ENCODE data around the gene KLHL21.
A peak's percentile ranks its signal among the peaks of the same experiment; 100 is the strongest.
"Not testable (repeated sequence)": the region's sequence is repeated elsewhere in the genome, so short reads cannot be mapped to it uniquely, and the experiment has no call there.

Gene KLHL21, protein sequence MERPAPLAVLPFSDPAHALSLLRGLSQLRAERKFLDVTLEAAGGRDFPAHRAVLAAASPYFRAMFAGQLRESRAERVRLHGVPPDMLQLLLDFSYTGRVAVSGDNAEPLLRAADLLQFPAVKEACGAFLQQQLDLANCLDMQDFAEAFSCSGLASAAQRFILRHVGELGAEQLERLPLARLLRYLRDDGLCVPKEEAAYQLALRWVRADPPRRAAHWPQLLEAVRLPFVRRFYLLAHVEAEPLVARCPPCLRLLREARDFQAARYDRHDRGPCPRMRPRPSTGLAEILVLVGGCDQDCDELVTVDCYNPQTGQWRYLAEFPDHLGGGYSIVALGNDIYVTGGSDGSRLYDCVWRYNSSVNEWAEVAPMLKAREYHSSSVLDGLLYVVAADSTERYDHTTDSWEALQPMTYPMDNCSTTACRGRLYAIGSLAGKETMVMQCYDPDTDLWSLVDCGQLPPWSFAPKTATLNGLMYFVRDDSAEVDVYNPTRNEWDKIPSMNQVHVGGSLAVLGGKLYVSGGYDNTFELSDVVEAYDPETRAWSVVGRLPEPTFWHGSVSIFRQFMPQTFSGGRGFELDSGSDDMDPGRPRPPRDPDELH

GRCh38 chr1:6602669-6603237 lies at the start of gene KLHL21:
TSS of gene KLHL21 (minus strand) at chr1:6602869. CDS start at chr1:6602817, 52 bp downstream.
- DNase-seq = peak; percentile 88

DNA sequence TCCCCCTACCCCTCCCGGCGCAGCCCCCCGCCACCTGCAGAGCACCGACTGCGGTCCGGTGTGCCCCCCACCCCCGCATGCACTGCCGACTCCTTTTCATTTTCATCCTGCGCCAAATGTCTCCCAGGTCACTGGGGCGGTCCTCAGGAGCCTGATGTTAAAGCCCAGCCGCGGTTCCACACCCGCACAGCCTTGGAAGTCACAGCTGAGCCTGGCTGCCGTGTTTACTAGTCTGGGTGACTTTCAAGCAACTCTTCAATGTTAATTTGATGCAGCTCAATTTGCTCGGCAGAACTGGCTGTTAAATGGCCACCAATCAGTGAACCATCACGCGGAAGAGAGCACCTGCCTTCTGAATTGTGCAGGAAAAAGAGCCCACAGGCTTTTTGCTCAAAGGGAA lies 49.2 kb upstream of the KLHL21 start:
- DNase-seq = no peak

- DNase-seq = no peak
These were observed 45.9 kb upstream of the KLHL21 start for GRCh38 chr1:6648556-6648955.

DNA sequence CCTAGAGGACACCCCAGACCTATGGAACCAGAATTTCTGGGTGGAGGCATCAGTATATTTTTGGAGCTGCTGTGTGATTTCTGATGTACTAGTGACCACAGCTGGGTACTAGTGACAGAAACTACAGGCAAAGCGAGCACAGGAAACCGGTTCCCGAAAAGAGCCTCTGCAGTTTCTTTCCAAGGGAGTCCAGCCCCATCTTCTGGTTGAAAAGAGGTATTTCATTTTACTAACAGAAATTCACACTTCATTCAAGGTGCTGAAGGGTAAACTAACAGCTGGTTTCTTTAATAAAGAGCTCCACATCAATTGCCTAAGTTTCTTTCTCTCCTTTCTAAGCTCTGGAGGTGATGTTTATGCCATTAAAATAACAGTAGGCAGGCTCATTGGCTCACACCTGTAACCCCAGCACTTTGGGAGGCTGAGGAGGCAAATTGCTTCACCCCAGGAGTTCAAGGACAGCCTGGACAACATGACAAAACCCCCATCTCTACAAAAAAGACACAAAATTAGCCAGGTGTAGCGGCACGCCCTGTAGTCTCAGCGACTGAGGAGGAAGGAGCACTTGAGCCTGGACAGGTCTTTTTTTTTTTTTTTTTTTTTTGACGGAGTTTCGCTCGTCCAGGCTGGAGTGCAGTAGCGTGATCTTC lies 44.0 kb upstream of the KLHL21 start:
- DNase-seq = peak; percentile 21

DNA sequence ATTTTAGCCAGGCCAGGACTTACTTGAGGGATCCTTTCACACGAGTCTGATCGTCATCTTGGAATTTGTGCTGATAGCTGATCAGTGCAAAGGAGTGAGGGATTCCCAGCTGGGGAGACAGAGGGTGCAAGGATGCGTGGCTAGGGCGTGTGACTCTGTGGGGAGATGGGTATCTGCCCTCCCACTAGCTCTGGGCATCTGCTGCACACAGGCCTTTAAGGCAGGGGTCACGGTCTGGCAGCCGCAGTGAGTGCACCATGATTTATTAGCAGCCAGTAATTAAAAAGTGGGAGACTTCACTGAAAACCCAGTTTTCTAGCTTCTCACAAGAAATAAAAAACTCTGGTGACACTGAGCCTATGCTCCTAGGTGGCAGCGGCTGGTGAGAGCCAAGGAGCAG lies 42.3 kb upstream of the KLHL21 start:
- DNase-seq = no peak

GRCh38 chr1:6640867-6641266 lies 38.2 kb upstream of the KLHL21 start:
- not testable (repeated sequence) for DNase-seq

DNA sequence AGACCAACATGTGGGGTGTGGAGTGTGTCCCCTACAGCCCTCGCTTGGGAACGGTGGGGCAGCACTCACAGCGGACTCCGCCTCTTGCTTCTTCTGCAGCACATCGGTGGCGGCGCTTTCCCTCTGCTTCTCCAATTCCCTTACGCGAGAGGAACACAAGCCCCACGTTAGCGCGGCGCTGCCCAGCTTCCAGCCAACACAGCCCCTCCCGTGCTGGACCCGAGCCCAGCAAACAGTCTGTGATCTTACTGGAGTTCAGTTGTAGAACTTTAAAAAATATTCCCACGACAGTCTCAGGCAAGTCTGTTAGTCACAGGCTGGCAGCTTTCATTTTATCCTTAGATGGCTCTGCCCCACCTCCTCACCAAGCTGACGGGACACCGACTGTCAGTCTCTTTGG lies 35.6 kb upstream of the KLHL21 start:
- DNase-seq = no peak

GRCh38 chr1:6637770-6638169 lies 35.1 kb upstream of the KLHL21 start:
- DNase-seq = no peak

GRCh38 chr1:6636778-6637177 lies 34.1 kb upstream of the KLHL21 start:
- DNase-seq = not testable (repeated sequence)

- no peak for DNase-seq
These were observed 33.5 kb upstream of the KLHL21 start for GRCh38 chr1:6635910-6636760.

DNA sequence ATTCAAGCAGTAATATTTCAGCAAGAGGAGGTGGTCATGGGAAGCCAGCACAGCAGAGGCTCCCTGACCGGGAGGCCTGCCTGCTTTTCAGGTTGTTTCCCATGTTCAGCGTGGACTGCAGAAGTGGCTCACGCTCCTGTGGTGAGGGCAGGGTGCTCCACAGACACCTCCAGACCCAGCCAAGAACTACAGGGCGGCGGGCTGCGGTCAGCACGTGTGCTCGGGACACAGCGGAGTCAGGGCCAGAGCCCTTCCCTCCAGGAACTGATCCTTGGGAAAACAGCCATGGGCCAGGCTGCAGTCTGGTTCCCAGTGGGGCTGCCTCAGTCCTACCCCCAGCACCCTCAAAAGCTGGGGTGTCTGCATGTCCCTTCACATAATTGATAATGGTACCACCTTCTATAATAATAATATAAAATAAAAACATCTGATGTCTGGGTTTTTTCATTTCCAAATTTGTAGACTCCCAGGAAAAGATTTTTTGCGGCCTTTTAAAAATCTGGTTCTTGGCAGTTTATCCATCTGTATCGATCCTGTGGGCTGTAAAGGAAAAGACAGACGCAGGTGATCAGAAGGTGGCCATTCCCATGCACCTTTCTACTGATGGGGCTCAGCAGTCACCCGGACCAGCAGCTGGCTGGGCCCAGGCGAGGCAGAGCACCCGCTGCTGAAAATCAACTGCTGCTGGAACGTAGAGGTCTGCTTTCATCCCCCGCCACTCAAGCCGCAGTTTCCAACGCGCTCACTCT lies 32.7 kb upstream of the KLHL21 start:
- DNase-seq = no peak

DNA sequence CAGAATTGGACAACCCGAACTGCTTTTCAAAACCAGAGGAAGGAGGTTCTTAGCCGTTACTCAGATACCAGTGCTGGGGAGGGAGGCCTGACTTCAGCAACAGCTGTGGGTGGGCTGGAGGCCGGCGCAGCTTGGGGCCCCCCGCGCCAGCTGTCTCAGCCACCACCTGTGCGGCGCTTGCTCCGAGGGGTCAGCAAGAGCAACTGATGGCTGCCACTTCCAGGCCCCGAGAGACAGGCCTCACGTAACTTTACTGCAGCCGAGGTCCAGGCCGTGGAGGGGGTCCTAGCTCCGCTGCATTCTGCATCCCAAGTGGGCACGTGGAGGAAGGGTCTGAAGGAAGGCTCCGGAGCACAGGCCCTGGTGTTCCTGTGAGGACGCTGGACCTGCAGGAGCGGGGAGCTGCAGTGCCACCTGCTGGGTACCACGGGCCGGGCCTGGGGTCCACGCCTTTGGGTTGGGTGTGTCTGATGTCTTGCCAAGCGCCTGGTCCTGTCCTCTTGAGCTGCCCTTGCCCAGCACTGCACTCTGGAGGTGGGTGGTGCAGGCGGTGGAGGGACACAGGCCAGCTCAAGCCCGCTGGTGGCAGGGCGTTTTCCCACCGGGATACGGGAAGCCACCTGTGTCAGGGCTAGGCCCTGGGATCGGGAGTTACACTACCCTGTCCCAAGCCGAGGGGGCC lies 31.8 kb upstream of the KLHL21 start:
- DNase-seq = peak; percentile 42

DNA sequence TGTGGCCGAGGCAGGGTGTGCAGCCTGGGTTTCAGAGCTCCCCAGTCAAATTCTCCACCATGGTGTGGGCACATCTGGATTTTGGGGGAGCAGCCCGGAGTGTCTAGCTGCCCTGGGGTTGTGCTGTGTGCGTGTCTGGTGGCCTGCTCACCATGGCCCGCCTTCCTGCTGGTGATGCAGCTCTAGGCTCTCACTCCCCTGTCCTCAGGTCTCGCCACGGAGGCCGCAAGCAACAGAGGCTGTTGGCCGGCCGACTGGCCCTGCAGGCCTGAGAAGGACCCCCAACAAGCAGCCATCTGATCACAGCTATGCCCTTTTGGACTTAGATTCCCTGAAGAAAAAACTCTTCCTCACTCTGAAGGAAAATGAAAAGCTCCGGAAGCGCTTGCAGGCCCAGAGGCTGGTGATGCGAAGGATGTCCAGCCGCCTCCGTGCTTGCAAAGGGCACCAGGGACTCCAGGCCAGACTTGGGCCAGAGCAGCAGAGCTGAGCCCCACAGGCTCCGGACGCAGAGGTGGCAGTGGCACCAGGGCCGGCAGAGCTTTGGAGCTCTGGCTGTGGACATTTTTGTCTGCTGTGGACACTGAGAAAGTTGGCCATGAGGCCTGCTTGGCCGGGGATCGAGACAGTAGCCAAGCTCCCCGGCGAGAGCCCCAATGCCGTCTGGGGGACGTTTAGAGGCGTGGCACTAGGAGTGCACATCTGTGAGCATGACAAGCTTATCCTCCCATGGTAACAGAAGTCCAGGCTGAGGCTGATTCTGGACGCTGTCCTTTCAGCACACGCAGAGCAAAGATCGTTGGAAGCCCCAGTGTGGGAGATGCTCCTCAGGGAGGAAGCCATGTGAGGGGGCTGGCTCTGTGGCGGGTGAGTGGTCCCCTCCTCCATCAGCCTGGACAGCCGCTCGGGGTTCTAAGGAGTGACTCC lies 30.2 kb upstream of the KLHL21 start:
- DNase-seq = no peak

GRCh38 chr1:6631058-6631457 lies 28.4 kb upstream of the KLHL21 start:
- DNase-seq = no peak

- DNase-seq = no peak
These were observed 27.4 kb upstream of the KLHL21 start for GRCh38 chr1:6630027-6630426.

GRCh38 chr1:6628971-6629479 lies 26.4 kb upstream of the KLHL21 start:
- no peak for DNase-seq

DNA sequence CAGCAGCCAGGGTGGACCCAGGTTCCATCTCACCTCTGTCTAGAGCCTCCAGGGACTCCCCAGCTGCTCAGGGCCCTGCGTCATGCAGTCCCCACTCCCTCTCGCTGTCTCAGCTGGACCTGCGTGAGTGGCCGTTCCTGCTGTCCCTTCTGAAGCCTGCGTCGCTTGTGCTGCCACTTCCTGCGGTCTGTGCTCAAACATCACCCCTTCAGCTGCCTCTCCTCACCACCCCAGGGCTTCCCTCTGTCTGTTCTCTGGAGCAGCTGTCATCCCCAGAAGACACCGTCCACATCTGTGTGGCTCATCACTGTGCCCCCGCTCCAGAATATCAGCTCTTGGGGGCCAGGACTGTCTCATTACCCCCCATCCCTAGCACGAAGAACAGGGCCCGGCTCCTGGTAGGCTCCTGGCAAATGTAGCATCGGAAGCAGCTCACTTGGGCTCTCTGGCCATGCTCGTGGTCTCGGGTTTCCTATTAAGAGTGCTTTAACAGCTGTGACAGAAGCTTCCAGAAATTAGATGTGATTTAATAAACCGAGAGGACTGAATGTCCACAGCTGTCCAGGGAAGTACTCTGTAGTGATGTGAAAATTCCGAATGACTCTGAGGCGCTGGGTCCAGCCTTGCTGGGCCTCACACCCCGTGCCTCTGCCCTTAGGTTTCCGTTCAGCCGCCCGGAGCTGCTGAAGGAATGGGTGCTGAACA lies 25.3 kb upstream of the KLHL21 start:
- DNase-seq = no peak

DNA sequence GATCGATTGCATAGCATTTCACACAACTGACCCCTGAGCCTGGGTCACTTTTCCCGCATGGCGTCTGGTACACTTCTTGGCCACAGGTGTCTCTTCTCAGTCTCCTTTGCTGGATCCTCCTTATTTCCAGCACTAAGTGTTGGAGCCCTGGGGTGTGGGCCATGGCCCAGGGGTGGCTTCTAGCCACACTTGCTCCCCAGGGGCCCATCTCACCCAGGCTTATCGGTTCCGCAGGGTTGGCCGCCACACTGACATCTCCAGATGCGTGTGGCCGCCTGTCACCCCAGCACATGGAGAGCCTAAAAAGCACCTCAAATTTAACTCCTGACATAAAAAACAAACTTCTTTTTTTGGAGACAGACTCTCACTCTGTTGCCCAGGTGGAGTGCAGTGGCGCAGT lies 24.4 kb upstream of the KLHL21 start:
- DNase-seq = no peak

GRCh38 chr1:6625584-6626149 lies 23.0 kb upstream of the KLHL21 start:
- peak; percentile 72 for DNase-seq

All from retina (tissue), 1 donor.